PC-3 (cell line): Measurements from ENCODE around the gene SEMA3C. TPM values are rescaled to one million over a fixed set of nuclear protein-coding genes. Genes with fewer than 3 reads are reported as not detected.

Experiments
- ATAC-seq: fragments of 200-7000 bp; cut with Tn5 transposase; 2 replicates; pipeline ENCODE4 v1.9.1; 2020; ENCODE audit warnings: mild to moderate bottlenecking, moderate library complexity
- BruUV-seq: library from RNA; stranded (reverse); fragments of 400-500 nt; replicated peaks from 2 replicates; lab custom pipeline; 2021; lab: Mats Ljungman, UMichigan
- CTCF ChIA-PET: fragments of 300-600 bp; sonication (Branson Sonifier 250); formaldehyde crosslinking; loops from one replicate; lab custom pipeline; 2022; ENCODE audit warnings: antibody characterized with exemption; lab: Charles Lee
- POLR2A ChIA-PET: fragments of 300-600 bp; sonication (Branson Sonifier 250); formaldehyde crosslinking; loops from one replicate; lab custom pipeline; 2022; ENCODE audit warnings: antibody characterized with exemption; ENCODE audit not compliant: unreplicated experiment; lab: Charles Lee
- DNase-seq: peaks from one replicate; pipeline ENCODE4 v3.0.0-alpha.2; 2015
- H2AFZ ChIP-seq: fragments of 300-600 bp; sonication (generic); 2 replicates; pipeline ENCODE4 v1.6.0; 2016; ENCODE audit warnings: antibody characterized with exemption, low read length
- H3F3A ChIP-seq: fragments of 300-600 bp; sonication (generic); one replicate; pipeline ENCODE4 v1.6.0; 2017; ENCODE audit warnings: antibody characterized with exemption, low read length, control low read depth, mild to moderate bottlenecking; ENCODE audit not compliant: unreplicated experiment
- H3K27ac ChIP-seq: fragments of 300-600 bp; sonication (generic); 2 replicates; pipeline ENCODE4 v1.5.1; 2016; ENCODE audit warnings: mild to moderate bottlenecking, low read length
- H3K27me3 ChIP-seq: fragments of 300-600 bp; sonication (generic); 2 replicates; pipeline ENCODE4 v1.6.1; 2016; ENCODE audit warnings: low read length, mixed read lengths
- H3K36me3 ChIP-seq: fragments of 300-600 bp; sonication (generic); 2 replicates; pipeline ENCODE4 v1.6.1; 2016; ENCODE audit warnings: low read depth, mixed run types, low read length, mixed read lengths
- H3K4me1 ChIP-seq: fragments of 300-600 bp; sonication (generic); 2 replicates; pipeline ENCODE4 v1.5.1; 2016; ENCODE audit warnings: low read length; ENCODE audit not compliant: insufficient read depth
- H3K4me2 ChIP-seq: fragments of 300-600 bp; sonication (generic); 2 replicates; pipeline ENCODE4 v1.6.0; 2016; ENCODE audit warnings: low read length
- H3K4me3 ChIP-seq: fragments of 300-600 bp; sonication (generic); 2 replicates; pipeline ENCODE4 v1.5.1; 2016; ENCODE audit warnings: mild to moderate bottlenecking, low read length, mixed read lengths
- H3K79me2 ChIP-seq: fragments of 300-600 bp; sonication (generic); 2 replicates; pipeline ENCODE4 v1.6.1; 2017; ENCODE audit warnings: low read length, mixed read lengths
- H3K9ac ChIP-seq: fragments of 300-600 bp; sonication (generic); 2 replicates; pipeline ENCODE4 v1.6.0; 2016; ENCODE audit warnings: mild to moderate bottlenecking, low read length
- H3K9me2 ChIP-seq: fragments of 300-600 bp; sonication (generic); replicated peaks from 2 replicates; pipeline ENCODE4 v1.6.1; 2016; ENCODE audit warnings: mixed run types, low read length, mixed read lengths
- H3K9me3 ChIP-seq: fragments of 300-600 bp; sonication (generic); 2 replicates; pipeline ENCODE4 v1.6.1; 2016; ENCODE audit warnings: low read length, mixed read lengths
- H4K20me1 ChIP-seq: fragments of 300-600 bp; sonication (generic); 2 replicates; pipeline ENCODE4 v1.6.1; 2016; ENCODE audit warnings: low read length, mixed read lengths
- EZH2 ChIP-seq: fragments of 300-600 bp; sonication (generic); IDR thresholded peaks from one replicate; pipeline ENCODE4 v1.6.1; 2017; ENCODE audit warnings: antibody characterized with exemption, mild to moderate bottlenecking, low read length; ENCODE audit not compliant: unreplicated experiment
- EZH2phosphoT487 ChIP-seq: fragments of 300-600 bp; sonication (generic); IDR thresholded peaks from 2 replicates; pipeline ENCODE4 v1.6.1; 2018; ENCODE audit warnings: mild to moderate bottlenecking, antibody characterized with exemption, low read length, borderline replicate concordance
- intact Hi-C: fragments of 100-400 bp; cut with micrococcal nuclease; formaldehyde crosslinking; loops from 2 replicates; pipeline ENCODE4 v1.9.0; 2023
- total RNA-seq: library from RNA; depleted of rRNA; stranded (reverse); fragments of >200 nt; gene quantifications from 2 replicates; pipeline ENCODE4 v1.2.3, GENCODE V29; 2014
- TF ChIP-seq, protein P1 (sequence below): fragments of 300-600 bp; sonication (generic); conservative IDR thresholded peaks from 2 replicates; pipeline ENCODE4 v1.5.1; 2017; ENCODE audit warnings: antibody characterized with exemption, low read depth, mild to moderate bottlenecking, low read length

The SEMA3C gene
- total RNA-seq, 1 experiment from 2014 or later = 28.0 TPM

DNA sequence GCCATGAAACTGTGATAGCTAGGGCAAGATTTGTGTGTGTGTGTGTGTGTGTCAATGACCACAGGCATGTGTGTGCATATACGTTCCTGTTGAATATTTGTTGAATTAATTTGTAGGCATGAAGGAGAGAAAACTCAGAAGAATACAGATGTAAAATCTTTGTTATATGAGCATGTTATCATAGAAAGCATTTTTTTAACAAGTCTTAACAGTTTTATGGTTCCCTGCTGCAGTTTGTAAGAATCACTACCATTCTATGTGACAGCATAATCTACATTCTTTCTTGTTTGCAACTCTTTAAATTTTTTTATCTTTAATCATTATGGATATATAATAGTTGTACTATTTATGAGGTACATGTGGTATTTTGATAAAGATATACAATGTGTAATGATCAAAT is 150.1 kb downstream of the SEMA3C start:
- H3K4me2 ChIP-seq = no peak overlapping the region
- H3K9me2 ChIP-seq = no peaks in the 10 kb centered on the region
- H3K27me3 ChIP-seq = no peaks in the 10 kb centered on the region
- POLR2A ChIA-PET = no interaction called here
- peaks cover 13% of the 10 kb centered on the region; the same call in 1 of the 2 replicates for H3K36me3 ChIP-seq
- H4K20me1 ChIP-seq = no peaks in the 10 kb centered on the region
- no peak overlapping the region for H3K27ac ChIP-seq
- TF ChIP-seq, protein P1, sequence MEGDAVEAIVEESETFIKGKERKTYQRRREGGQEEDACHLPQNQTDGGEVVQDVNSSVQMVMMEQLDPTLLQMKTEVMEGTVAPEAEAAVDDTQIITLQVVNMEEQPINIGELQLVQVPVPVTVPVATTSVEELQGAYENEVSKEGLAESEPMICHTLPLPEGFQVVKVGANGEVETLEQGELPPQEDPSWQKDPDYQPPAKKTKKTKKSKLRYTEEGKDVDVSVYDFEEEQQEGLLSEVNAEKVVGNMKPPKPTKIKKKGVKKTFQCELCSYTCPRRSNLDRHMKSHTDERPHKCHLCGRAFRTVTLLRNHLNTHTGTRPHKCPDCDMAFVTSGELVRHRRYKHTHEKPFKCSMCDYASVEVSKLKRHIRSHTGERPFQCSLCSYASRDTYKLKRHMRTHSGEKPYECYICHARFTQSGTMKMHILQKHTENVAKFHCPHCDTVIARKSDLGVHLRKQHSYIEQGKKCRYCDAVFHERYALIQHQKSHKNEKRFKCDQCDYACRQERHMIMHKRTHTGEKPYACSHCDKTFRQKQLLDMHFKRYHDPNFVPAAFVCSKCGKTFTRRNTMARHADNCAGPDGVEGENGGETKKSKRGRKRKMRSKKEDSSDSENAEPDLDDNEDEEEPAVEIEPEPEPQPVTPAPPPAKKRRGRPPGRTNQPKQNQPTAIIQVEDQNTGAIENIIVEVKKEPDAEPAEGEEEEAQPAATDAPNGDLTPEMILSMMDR = no peak
- TF ChIP-seq EZH2 (no peak), EZH2phosphoT487 (no peak)
- H3K4me3 ChIP-seq = no peak overlapping the region
- peaks cover 18% of the 10 kb centered on the region for H3K4me1 ChIP-seq
- no peaks in the 10 kb centered on the region for H3F3A ChIP-seq
- intact Hi-C loops = no loop called here
- BruUV-seq = no TSS peak
- H3K9ac ChIP-seq = no peak overlapping the region
- CTCF ChIA-PET = no interaction called here
- no peak overlapping the region for H2AFZ ChIP-seq
- no peaks in the 10 kb centered on the region for H3K9me3 ChIP-seq
- H3K79me2 ChIP-seq = no peaks in the 10 kb centered on the region
- DNase-seq (no peak), ATAC-seq (no peak)

DNA sequence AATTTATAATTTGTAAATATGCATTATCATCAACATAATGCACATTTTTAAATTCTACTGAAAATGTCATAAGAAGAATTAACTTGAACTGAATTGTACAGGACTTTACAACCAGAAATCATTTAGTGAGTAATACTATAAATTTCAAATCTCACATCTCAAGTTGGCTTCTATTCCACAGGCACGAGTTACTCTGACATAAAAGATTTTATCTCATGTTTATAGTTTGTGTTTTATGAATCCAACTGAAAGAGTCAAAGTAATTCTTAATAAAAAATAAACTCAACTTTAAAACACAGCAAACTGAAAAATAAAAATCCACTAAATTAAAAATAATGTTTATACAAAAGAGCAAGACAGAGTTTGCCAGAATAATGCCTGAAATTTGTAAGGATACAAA is 151.2 kb downstream of the SEMA3C start:
- peaks cover 8% of the 10 kb centered on the region; the same call in 1 of the 2 replicates for H3K36me3 ChIP-seq
- ATAC-seq (no peak), DNase-seq (no peak)
- TF ChIP-seq EZH2phosphoT487 (no peak), EZH2 (no peak)
- TF ChIP-seq, protein P1 = no peak
- H3K9ac ChIP-seq = no peak overlapping the region
- POLR2A ChIA-PET = no interaction called here
- H4K20me1 ChIP-seq = no peaks in the 10 kb centered on the region
- H3F3A ChIP-seq = no peaks in the 10 kb centered on the region
- CTCF ChIA-PET = no interaction called here
- H3K27me3 ChIP-seq = no peaks in the 10 kb centered on the region
- intact Hi-C loops = no loop called here
- H3K4me2 ChIP-seq = no peak overlapping the region
- H2AFZ ChIP-seq = no peak overlapping the region
- no peaks in the 10 kb centered on the region for H3K9me2 ChIP-seq
- no peak overlapping the region for H3K4me3 ChIP-seq
- peaks cover 18% of the 10 kb centered on the region for H3K4me1 ChIP-seq
- no TSS peak for BruUV-seq
- H3K9me3 ChIP-seq = no peaks in the 10 kb centered on the region
- no peaks in the 10 kb centered on the region for H3K79me2 ChIP-seq
- no peak overlapping the region for H3K27ac ChIP-seq

DNA sequence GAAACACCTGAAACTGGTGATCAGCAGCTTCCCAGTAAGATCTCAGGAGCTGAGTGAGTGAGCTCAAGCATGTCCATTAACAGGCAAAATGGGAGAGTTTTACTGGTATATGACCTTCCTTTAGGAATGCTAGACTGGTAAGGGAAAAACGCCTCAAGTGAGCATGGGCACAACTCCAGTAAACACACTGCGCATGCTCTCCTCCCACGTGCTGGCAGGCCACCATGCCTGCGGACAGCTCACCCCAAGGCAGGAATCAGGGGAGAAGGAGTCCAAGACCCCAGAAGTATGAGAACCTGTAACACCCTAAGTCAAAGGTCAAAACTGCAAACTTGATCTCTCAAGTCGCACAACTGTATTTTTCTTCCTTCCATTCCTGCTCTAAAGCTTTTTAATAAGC is 152.1 kb downstream of the SEMA3C start:
- H3K9me2 ChIP-seq = no peaks in the 10 kb centered on the region
- no peaks in the 10 kb centered on the region for H4K20me1 ChIP-seq
- TF ChIP-seq EZH2 (no peak), EZH2phosphoT487 (no peak)
- TF ChIP-seq, protein P1 = no peak
- no peaks in the 10 kb centered on the region for H3K27me3 ChIP-seq
- ATAC-seq (no peak), DNase-seq (no peak)
- H3K27ac ChIP-seq = no peak overlapping the region
- no peak overlapping the region for H3K4me2 ChIP-seq
- H2AFZ ChIP-seq = no peak overlapping the region
- no peaks in the 10 kb centered on the region for H3K79me2 ChIP-seq
- H3F3A ChIP-seq = no peaks in the 10 kb centered on the region
- no peak overlapping the region for H3K4me3 ChIP-seq
- POLR2A ChIA-PET = no interaction called here
- H3K9ac ChIP-seq = no peak overlapping the region
- H3K9me3 ChIP-seq = no peaks in the 10 kb centered on the region
- intact Hi-C loops = no loop called here
- peaks cover 18% of the 10 kb centered on the region for H3K4me1 ChIP-seq
- CTCF ChIA-PET = no interaction called here
- H3K36me3 ChIP-seq = peaks cover 8% of the 10 kb centered on the region; the same call in 1 of the 2 replicates
- BruUV-seq = no TSS peak
